ENCODE measurements around the gene KCNK3.

Gene KCNK3

DNA sequence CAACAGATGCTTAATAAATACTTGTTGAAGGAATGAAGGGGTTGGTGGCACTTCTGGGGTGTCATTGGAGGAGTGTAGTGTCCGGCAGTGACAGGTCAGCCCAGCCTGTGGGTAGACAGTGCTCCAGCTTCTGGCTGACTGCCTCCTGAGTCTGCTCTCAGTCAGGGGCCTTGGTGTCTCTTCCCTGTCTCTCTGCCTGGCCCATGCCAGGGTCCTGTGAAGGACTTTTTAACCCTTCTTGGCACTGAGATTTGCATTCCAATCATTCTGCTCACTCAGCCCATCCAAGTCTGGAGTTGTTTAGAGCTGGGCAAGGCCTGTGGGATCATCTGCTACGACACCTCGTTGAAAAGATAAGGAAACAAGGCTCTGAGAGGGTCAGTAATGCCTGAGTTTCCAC is 1.4 kb upstream of the KCNK3 start:
- no peak for DNase-seq (ENCODE audit: low read depth in 2 of 2)

GRCh38 chr2:26691881-26692278 is 642 bp upstream of the KCNK3 start:
- no peak for DNase-seq (ENCODE audit: low read depth in 2 of 2)

DNA sequence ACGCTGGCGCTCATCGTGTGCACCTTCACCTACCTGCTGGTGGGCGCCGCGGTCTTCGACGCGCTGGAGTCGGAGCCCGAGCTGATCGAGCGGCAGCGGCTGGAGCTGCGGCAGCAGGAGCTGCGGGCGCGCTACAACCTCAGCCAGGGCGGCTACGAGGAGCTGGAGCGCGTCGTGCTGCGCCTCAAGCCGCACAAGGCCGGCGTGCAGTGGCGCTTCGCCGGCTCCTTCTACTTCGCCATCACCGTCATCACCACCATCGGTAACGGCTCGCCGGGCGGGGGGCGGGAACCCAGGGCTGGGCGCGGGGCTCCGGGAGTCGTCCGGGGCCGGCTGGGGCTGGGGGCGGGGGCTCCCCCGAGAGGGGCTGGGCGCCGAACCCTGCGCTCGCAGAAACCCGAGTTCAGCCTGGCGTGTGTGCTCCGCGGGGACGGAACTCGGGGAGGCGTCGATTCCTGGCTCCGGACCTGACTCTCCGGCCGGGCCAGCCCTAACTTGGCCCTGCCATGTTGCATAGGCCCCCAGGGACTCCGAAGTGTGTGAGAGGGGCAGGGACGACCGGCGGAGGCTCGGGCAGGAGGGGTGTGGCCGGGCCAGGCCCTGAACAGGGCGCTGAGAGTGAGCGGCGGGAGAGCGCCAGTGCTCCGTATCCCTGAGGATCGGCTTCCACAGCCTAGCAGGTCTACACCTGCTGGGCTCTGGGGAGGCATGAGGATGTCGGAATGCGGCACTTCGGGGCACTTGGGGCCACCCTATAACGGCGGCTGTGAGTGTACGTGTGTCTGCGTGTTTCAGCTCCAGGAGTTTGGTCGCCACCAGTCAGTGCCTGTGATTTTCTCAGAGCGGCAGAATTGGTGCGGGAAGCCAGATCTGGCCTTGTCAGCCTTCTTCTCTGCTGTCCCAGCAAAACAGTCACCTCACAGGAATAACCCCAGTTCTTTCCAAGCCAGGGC is 651 bp downstream of the KCNK3 start:
- no peak for DNase-seq (ENCODE audit: low read depth in 2 of 2)

GRCh38 chr2:26694001-26694400 is 1.5 kb downstream of the KCNK3 start:
- no peak for DNase-seq (ENCODE audit: low read depth in 2 of 2)

DNA sequence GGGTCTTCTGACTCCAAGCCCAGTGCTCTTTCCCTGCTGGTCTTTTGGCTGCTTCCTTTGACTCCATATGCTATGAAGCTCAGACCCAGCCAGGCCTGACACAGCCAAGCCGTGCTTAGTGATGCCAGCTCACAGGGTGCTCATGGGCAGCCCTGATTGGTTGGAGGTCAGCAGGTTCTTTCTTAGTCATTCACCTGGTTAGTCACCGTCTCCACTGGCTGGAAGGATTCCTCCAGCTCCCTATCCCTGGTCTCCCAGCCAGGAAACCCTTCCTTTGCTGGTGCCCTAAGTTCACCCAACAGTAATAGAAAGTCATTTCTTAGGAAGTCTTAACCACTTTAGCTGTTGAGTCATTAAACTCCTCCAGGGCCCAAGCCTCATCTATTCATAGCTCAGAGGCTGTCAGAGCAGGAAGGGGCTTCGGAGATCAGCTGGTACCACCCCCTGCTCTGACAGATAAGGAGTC is 3.9 kb downstream of the KCNK3 start:
- no peak for DNase-seq (ENCODE audit: low read depth in 2 of 2)

DNA sequence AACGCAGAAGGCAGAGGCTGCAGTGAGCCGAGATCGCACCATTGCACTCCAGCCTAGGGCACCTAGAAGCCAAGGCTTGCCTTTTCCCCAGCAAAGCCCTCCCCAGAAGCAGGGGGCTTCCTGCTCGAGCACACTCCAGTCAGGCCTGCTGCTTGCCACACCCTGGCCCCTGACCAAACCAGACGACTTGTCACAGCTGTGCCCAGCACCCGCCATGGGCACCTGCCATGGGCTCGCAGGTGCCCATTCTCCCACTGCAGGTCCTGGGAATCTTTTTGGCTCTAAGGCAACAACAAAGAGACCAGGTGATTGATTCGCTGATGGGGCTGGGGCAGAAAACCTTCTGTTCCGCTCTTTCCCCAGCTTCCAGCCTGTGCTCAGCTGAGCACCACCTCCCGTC is 4.9 kb downstream of the KCNK3 start:
- no peak for DNase-seq (ENCODE audit: low read depth in 2 of 2)

DNA sequence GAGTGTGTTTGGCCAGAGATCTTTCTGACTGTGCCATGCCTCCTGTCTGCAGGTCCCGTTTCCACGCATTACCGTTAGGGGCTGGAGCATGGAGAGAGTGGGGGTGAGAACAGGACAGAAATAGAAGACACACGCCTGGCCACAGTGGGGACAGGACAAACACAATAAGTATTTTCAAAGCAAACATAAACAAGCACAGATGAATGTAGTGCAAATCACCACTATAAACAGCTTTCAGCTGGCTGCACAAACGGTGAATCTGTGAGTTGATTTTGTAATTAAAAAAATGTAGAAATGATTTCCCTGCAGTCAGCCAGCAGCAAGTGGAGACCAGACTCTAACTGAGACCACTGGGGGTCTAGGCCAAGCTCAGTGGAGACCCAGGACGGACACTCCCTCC is 6.8 kb downstream of the KCNK3 start:
- DNase-seq (ENCODE audit: low read depth in 2 of 2), result no peak

- no peak for DNase-seq (ENCODE audit: low read depth in 2 of 2)
Measured at GRCh38 chr2:26700078-26700477, 7.6 kb downstream of the KCNK3 start.

GRCh38 chr2:26701596-26701995 is 9.1 kb downstream of the KCNK3 start:
- DNase-seq (ENCODE audit: low read depth in 2 of 2), result no peak

DNA sequence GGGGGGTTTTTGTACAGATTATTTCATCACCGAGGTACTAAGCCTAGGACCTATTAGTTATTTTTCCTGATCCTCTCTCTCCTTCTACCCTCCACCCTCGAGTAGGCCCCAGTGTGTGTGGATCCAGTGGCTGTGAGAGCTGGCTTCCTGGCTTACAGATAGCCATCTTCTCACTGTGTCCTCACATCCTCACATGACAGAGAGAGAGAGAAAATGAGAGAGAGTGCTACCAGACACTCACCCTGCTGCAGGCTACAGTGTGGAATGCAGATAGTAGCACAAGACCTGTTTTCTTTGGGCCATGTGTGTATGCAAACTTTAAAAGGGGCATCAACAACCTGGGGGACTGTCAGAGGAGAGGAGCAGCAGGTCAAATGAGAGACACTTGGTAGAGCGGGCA is 9.5 kb downstream of the KCNK3 start:
- no peak for DNase-seq (ENCODE audit: low read depth in 2 of 2)

DNA sequence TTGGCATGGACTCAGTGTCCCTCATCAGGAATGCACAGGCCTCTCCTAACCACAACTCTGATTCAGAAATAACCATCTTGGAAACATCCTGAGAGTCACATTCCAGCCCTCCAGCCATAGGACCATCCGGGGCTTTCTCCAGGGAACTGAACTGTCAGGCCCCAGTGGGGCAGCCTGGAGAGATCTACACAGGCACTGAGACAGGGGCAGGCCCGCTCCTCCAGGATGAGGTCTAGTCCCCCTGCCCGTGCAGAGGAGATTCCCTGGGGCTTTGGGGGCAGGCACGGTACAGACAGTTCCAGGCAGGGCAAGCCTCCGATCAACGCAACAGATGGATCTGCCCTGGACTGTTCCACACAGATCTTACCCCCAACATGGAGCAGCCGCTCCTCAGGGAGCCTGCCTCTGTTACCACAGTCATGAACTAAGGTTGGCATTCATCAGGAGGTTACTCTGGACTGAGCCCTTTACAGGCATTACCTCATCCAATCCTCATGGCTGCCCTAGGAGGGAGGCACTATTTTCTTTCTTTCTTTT is 12.0 kb downstream of the KCNK3 start:
- no peak for DNase-seq (ENCODE audit: low read depth in 2 of 2)

- DNase-seq (ENCODE audit: low read depth in 2 of 2), result no peak
Measured at GRCh38 chr2:26705126-26705525, 12.6 kb downstream of the KCNK3 start.

DNA sequence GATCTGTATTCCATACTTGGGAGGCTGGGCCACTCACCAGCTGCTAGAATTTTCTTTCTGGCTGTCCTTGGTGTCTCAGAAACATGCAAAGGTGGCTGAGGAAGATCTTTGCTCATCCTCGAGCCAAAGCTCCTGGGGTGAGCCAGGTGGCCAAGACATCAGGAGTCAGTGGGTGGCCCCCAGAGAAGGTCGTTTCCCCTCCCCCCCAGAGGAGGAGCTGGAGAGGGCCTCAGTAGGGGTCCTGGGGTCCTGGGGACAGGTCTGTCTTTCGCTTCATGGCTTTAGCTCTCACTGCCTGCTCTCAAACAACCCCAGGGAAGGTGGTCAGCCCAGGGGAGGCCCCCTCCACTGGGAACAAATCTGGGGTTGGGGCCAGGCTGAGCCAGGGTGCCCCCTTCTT is 13.6 kb downstream of the KCNK3 start:
- no peak for DNase-seq (ENCODE audit: low read depth in 2 of 2)

- DNase-seq (ENCODE audit: low read depth in 2 of 2), result no peak
Measured at GRCh38 chr2:26706616-26707473, 14.3 kb downstream of the KCNK3 start.

DNA sequence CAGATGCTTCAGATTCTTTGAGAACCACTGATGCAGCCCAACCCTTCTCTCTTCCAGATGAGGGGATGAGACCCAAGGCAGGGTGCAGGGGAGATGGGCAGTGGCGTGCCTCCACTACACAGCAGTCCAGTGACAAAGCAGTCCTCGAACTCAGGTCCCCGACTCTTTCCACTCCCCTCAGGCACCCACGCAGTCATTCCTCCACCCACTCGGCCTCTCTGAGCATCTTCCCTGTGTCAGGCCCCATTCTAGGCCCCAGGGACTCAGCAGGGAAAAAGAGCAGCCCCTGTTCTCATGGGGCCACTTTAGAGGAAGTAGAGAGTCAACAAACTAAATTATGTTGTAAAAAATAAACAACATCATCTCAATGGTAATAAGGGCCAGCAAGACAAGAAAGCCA is 15.2 kb downstream of the KCNK3 start:
- no peak for DNase-seq (ENCODE audit: low read depth in 2 of 2)

DNA sequence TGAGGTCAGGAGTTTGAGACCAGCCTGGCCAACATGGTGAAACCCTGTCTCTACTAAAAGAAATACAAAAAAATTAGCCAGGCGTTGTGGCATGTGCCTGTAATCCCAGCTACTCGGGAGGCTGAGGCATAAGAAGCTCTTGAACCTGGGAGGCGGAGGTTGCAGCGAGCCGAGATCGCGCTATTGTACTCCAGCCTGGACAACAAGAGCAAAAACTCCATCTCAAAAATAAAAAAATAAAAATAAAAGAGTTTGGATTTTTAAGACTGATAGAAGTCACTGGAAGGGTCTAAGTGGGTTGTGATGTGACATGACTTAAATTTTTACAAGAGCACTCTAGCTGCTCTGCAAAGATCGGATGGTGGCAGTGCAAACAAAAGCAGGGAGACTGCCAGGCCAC is 15.9 kb downstream of the KCNK3 start:
- no peak for DNase-seq (ENCODE audit: low read depth in 2 of 2)

DNA sequence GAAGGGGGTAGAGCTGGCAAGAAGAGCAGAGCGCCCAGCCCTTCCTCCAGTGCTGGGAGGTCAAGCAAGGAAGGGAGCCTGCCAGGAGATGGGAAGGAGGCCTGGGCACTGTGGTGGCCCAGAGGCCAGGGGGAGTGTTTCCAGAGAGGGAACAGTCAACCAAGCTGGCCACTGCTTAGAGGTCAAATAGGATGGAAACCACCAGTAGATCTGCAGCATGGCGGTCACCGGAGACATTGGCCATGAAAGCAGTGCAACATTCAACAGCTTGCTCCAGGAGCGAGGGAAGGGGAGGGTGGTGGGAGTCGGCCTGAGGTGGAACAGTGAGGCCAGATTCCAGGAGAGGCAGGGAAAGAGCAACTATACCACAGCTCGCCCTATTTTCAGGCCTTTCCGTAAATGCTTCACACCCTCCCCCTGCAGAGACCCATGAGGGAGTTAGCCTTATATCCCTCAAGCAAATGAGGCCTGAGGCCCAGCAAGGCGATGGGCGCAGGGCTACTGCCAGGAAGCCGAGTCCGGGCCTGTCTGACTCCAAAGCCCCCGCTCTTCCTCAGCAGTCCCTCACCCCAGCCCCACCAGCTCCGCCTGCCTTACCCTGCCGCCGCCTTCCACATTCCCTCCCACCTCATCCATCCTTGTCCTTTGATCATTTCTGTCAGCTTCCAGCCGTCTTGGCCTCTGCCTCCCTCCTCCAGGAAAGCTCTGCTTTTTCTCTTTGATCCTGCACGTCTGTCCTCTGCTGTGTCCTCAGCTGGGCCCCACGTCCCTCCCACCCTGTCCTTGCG is 17.0 kb downstream of the KCNK3 start:
- DNase-seq (ENCODE audit: low read depth in 2 of 2), result no peak

- DNase-seq (ENCODE audit: low read depth in 2 of 2), result no peak
Measured at GRCh38 chr2:26710145-26710544, 17.6 kb downstream of the KCNK3 start.

GRCh38 chr2:26710743-26711456 is 18.4 kb downstream of the KCNK3 start:
- DNase-seq (ENCODE audit: low read depth in 2 of 2), result no peak

- DNase-seq (ENCODE audit: low read depth in 2 of 2), result no peak
Measured at GRCh38 chr2:26711457-26712161, 19.1 kb downstream of the KCNK3 start.
